ENCODE data around the gene CANT1. TPM values are rescaled to one million over a fixed set of nuclear protein-coding genes. Genes with fewer than 3 reads are reported as not detected.

CANT1 gene
- total RNA-seq, 1 donor from 2014 or later, result 57.3 TPM

DNA sequence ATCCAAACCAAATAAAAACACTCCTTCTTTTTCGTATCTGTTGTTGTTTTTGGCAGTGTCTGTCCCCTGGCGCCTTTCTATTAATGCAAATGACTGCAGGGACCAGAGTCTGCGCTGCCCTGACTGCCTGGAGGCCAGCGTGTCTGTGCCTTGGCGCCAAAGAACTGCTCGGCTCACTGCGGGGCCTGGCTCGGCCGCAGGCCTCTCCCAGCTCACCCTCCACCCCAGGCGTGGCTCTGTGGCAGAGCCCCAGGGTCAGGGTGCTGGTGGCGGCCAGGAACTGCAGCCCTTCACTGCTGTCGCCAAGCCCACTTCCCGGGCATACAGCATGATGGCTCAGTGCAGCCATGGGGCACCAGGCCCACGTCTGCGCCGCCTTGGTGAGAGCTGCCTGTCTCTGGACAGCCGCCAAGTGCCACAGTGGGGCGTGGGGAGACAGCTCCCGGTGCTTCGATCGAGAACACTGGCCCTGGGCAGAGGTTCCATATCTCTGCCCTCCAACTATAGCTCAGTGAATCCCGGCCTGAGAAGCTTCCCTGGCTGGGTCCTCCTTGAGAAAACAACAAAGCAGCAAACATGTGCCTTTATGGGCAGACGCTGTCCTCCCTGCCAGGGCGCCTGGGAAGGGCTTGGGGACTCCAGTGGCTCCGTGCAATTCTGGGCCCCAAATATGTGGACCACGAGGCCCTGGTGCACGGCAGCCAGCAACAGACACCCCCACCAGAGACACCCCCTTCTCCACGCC lies 11.1 kb downstream of the CANT1 start:
- Mint-ChIP-seq H3K4me1 (ENCODE audit: low read depth) (peaks cover 2% of the 10 kb centered on the region), H3K4me3 (no peak overlapping the region), H3K27me3 (ENCODE audit: insufficient read depth) (no peaks in the 10 kb centered on the region), H3K36me3 (ENCODE audit: low read depth) (peaks cover 28% of the 10 kb centered on the region), H3K9me3 (no peaks in the 10 kb centered on the region), H3K27ac (no peak overlapping the region)
- no peak for DNase-seq (ENCODE audit: low spot score)
- intact Hi-C loops (cut with micrococcal nuclease), result no loop called here

- Mint-ChIP-seq H3K27me3 (ENCODE audit: insufficient read depth) (no peaks in the 10 kb centered on the region), H3K27ac (no peak overlapping the region), H3K9me3 (no peaks in the 10 kb centered on the region), H3K4me1 (ENCODE audit: low read depth) (peaks cover 8% of the 10 kb centered on the region), H3K4me3 (no peak overlapping the region), H3K36me3 (ENCODE audit: low read depth) (peaks cover 32% of the 10 kb centered on the region)
- intact Hi-C loops (cut with micrococcal nuclease), result no loop called here
- no peak for DNase-seq (ENCODE audit: low spot score)
These were observed 11.7 kb downstream of the CANT1 start for GRCh38 chr17:78997881-78998280.

DNA sequence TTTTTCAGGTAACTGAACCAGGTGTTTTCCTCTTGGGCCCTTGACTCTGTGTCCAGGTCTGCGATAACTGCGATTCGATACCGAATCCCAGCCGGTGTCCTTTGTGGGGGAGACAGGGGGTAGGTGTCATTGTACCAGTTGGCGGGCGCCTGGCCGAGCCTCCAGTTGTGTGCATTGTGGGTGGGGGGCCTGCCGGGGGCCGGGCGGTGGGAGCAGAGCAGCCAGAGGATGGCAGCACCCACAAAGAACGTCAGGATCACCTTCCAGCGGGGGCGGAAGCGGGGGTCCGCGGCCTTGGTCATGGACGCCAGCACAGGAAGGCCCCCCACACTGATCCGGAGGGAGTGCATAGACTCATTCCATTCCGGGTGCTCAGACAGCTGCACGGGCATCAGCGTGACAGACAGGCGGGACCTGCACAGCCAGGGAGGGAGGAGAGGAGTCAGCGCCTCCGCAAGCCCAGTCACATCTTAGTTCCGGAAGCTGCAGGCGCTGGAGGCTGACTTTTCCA lies 12.3 kb downstream of the CANT1 start:
- Mint-ChIP-seq H3K27ac (no peak overlapping the region), H3K4me3 (no peak overlapping the region), H3K9me3 (no peaks in the 10 kb centered on the region), H3K27me3 (ENCODE audit: insufficient read depth) (no peaks in the 10 kb centered on the region), H3K4me1 (ENCODE audit: low read depth) (peaks cover 9% of the 10 kb centered on the region), H3K36me3 (ENCODE audit: low read depth) (peaks cover 33% of the 10 kb centered on the region)
- DNase-seq (ENCODE audit: low spot score), result no peak
- intact Hi-C loops (cut with micrococcal nuclease), result no loop called here

DNA sequence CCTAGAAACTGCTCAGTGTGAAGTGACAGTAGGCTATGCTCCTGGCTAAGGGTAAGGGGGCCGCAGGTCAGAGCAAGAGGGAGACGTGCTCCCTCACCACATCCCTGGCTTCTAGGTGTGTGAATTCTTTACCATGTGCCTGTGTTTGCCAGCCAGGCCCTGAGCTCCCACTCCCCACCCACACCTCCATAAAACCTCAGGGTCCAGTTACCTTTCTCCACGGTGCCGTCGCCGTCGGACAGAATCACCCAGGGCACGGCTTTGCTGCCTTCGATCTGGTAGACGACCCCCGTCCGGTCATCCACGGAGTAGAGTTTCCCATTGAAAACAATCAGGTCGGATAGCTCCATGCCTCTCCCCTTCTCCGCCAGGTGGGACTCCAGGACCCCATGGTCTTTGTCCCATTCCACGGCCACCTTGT lies 12.8 kb downstream of the CANT1 start:
- peaks cover 9% of the 10 kb centered on the region for H3K4me1 Mint-ChIP-seq (ENCODE audit: low read depth)
- H3K27me3 Mint-ChIP-seq (ENCODE audit: insufficient read depth), result no peaks in the 10 kb centered on the region
- no peak overlapping the region for H3K4me3 Mint-ChIP-seq
- intact Hi-C loops (cut with micrococcal nuclease), result no loop called here
- no peak overlapping the region for H3K27ac Mint-ChIP-seq
- no peaks in the 10 kb centered on the region for H3K9me3 Mint-ChIP-seq
- peaks cover 32% of the 10 kb centered on the region for H3K36me3 Mint-ChIP-seq (ENCODE audit: low read depth)
- DNase-seq (ENCODE audit: low spot score), result no peak

GRCh38 chr17:78995761-78996451 lies 13.7 kb downstream of the CANT1 start:
- no peaks in the 10 kb centered on the region for H3K9me3 Mint-ChIP-seq
- no peaks in the 10 kb centered on the region for H3K27me3 Mint-ChIP-seq (ENCODE audit: insufficient read depth)
- peaks cover 9% of the 10 kb centered on the region for H3K4me1 Mint-ChIP-seq (ENCODE audit: low read depth)
- no peak overlapping the region for H3K4me3 Mint-ChIP-seq
- H3K27ac Mint-ChIP-seq, result no peak overlapping the region
- H3K36me3 Mint-ChIP-seq (ENCODE audit: low read depth), result peaks cover 35% of the 10 kb centered on the region
- intact Hi-C loops (cut with micrococcal nuclease), result no loop called here
- no peak for DNase-seq (ENCODE audit: low spot score)

GRCh38 chr17:78995022-78995760 lies 14.4 kb downstream of the CANT1 start:
- peaks cover 9% of the 10 kb centered on the region for H3K4me1 Mint-ChIP-seq (ENCODE audit: low read depth)
- H3K27ac Mint-ChIP-seq, result no peak overlapping the region
- no peaks in the 10 kb centered on the region for H3K27me3 Mint-ChIP-seq (ENCODE audit: insufficient read depth)
- H3K9me3 Mint-ChIP-seq, result no peaks in the 10 kb centered on the region
- DNase-seq (ENCODE audit: low spot score), result no peak
- peaks cover 38% of the 10 kb centered on the region for H3K36me3 Mint-ChIP-seq (ENCODE audit: low read depth)
- no peak overlapping the region for H3K4me3 Mint-ChIP-seq
- intact Hi-C loops (cut with micrococcal nuclease), result no loop called here

GRCh38 chr17:78993981-78994671 lies 15.4 kb downstream of the CANT1 start:
- no peaks in the 10 kb centered on the region for H3K9me3 Mint-ChIP-seq
- H3K4me1 Mint-ChIP-seq (ENCODE audit: low read depth), result peaks cover 9% of the 10 kb centered on the region
- H3K36me3 Mint-ChIP-seq (ENCODE audit: low read depth), result peaks cover 40% of the 10 kb centered on the region
- H3K27ac Mint-ChIP-seq, result no peak overlapping the region
- no peak for DNase-seq (ENCODE audit: low spot score)
- intact Hi-C loops (cut with micrococcal nuclease), result no loop called here
- H3K4me3 Mint-ChIP-seq, result no peak overlapping the region
- H3K27me3 Mint-ChIP-seq (ENCODE audit: insufficient read depth), result no peaks in the 10 kb centered on the region

GRCh38 chr17:78993241-78993956 lies 16.2 kb downstream of the CANT1 start:
- Mint-ChIP-seq H3K27me3 (ENCODE audit: insufficient read depth) (no peaks in the 10 kb centered on the region), H3K27ac (no peak overlapping the region), H3K9me3 (no peaks in the 10 kb centered on the region), H3K36me3 (ENCODE audit: low read depth) (peaks cover 40% of the 10 kb centered on the region), H3K4me3 (no peak overlapping the region), H3K4me1 (ENCODE audit: low read depth) (peaks cover 9% of the 10 kb centered on the region)
- no peak for DNase-seq (ENCODE audit: low spot score)
- intact Hi-C loops (cut with micrococcal nuclease), result no loop called here

DNA sequence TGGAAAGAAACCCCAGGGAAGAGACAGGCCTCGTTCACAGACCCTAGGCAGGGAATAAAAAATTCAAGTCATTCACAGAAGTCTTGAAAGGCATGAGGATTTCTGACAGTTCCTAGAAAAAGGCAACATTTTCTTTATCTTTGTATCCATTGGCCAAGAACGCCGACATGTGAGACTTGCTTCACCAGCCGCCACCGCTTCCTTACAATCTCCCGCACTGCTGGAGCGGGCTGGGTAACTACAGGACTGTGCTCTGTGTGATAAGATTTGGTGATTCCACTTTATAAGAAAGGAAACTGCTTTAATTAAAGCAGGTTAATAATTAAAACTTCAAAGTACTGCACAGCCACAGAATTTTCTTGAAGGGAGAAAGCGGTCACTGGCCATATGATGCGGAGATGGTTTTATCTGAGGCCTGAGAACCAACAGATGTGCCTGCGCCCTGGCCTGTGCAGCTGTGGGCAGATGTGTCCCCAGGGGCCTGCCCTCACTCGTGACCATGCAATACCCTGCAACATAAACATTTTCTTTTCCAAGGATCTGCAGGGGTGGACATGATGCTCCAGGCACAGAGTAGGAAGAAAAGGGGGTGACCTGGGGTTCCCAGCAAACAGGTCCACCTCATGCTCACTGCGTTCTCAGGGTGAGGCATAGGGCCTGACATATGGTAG lies 16.9 kb downstream of the CANT1 start:
- intact Hi-C loops (cut with micrococcal nuclease), result no loop called here
- H3K4me3 Mint-ChIP-seq, result no peak overlapping the region

GRCh38 chr17:78991906-78992532 lies 17.5 kb downstream of the CANT1 start:
- Mint-ChIP-seq H3K4me3 (no peak overlapping the region), H3K9me3 (no peaks in the 10 kb centered on the region), H3K27me3 (ENCODE audit: insufficient read depth) (no peaks in the 10 kb centered on the region), H3K36me3 (ENCODE audit: low read depth) (peaks cover 38% of the 10 kb centered on the region), H3K27ac (no peak overlapping the region), H3K4me1 (ENCODE audit: low read depth) (peaks cover 10% of the 10 kb centered on the region)
- no peak for DNase-seq (ENCODE audit: low spot score)
- intact Hi-C loops (cut with micrococcal nuclease), result no loop called here

More for the DNA sequence above, 16.9 kb downstream of the CANT1 start:
- Mint-ChIP-seq H3K36me3 (ENCODE audit: low read depth) (peaks cover 40% of the 10 kb centered on the region), H3K4me1 (ENCODE audit: low read depth) (peaks cover 9% of the 10 kb centered on the region), H3K27me3 (ENCODE audit: insufficient read depth) (no peaks in the 10 kb centered on the region), H3K9me3 (no peaks in the 10 kb centered on the region), H3K27ac (no peak overlapping the region)
- no peak for DNase-seq (ENCODE audit: low spot score)

GRCh38 chr17:78991017-78991738 lies 18.4 kb downstream of the CANT1 start:
- H3K4me3 Mint-ChIP-seq, result no peak overlapping the region
- intact Hi-C loops (cut with micrococcal nuclease), result no loop called here
- no peaks in the 10 kb centered on the region for H3K9me3 Mint-ChIP-seq
- H3K4me1 Mint-ChIP-seq (ENCODE audit: low read depth), result peaks cover 18% of the 10 kb centered on the region
- no peaks in the 10 kb centered on the region for H3K27me3 Mint-ChIP-seq (ENCODE audit: insufficient read depth)
- H3K27ac Mint-ChIP-seq, result no peak overlapping the region
- peaks cover 35% of the 10 kb centered on the region for H3K36me3 Mint-ChIP-seq (ENCODE audit: low read depth)
- no peak for DNase-seq (ENCODE audit: low spot score)
